ENCODE results near the gene IFFO2.

- TF ChIP-seq CTCF (IDR thresholded peaks at IDR 0.05) (no peak), POLR2A (IDR thresholded peaks at IDR 0.05) (no peak), POLR2AphosphoS5 (IDR thresholded peaks at IDR 0.05; ENCODE audit: insufficient read depth in 1 of 2, low read depth in 1 of 2) (peak in 1 of 2 donors; percentile 79)
These were observed 6.0 kb downstream of the IFFO2 start for GRCh38 chr1:18950401-18951026.
